Measurements from ENCODE around the gene EVX2.

EVX2 gene

GRCh38 chr2:176093145-176093897 is 9.6 kb upstream of the EVX2 start (continued):
- no peak for TF ChIP-seq ZNF549 (tag by site-specific recombination; IDR thresholded peaks at IDR 0.05)
- TF ChIP-seq ZBTB10 (tag by site-specific recombination; IDR thresholded peaks at IDR 0.05) = no peak
- no peak for TF ChIP-seq ZNF704 (tag by site-specific recombination; IDR thresholded peaks at IDR 0.05)
- peak; percentile 52; the same call in 1 of the 2 replicates for TF ChIP-seq ZNF501 (tag by site-specific recombination; IDR thresholded peaks at IDR 0.05)
- no peak for TF ChIP-seq ZNF311 (tag by site-specific recombination; IDR thresholded peaks at IDR 0.05; ENCODE audit: borderline replicate concordance)
- no peak for TF ChIP-seq ZNF155 (tag by site-specific recombination; IDR thresholded peaks at IDR 0.05)
- TF ChIP-seq ZNF558 (tag by site-specific recombination; IDR thresholded peaks at IDR 0.05) = no peak
- TF ChIP-seq ZFP37 (tag by site-specific recombination; IDR thresholded peaks at IDR 0.05) = peak; percentile 66; the same call in 1 of the 2 replicates
- TF ChIP-seq ZSCAN5A (tag by site-specific recombination; IDR thresholded peaks at IDR 0.05) = no peak
- TF ChIP-seq ZNF280D (tag by site-specific recombination; IDR thresholded peaks at IDR 0.05) = no peak
- no peak for TF ChIP-seq YY2 (tag by site-specific recombination; IDR thresholded peaks at IDR 0.05)
- no peak for TF ChIP-seq SCRT2 (tag by site-specific recombination; IDR thresholded peaks at IDR 0.05)
- TF ChIP-seq ELK4 (IDR thresholded peaks at IDR 0.05; ENCODE audit: borderline replicate concordance, low read depth, low read length) = no peak
- TF ChIP-seq ZNF560 (tag by site-specific recombination; IDR thresholded peaks at IDR 0.05; ENCODE audit: borderline replicate concordance) = no peak
- TF ChIP-seq FEZF1 (tag by site-specific recombination; IDR thresholded peaks at IDR 0.05) = no peak
- no peak for TF ChIP-seq ZNF19 (tag by site-specific recombination; IDR thresholded peaks at IDR 0.05; ENCODE audit: low read depth)
- TF ChIP-seq ZBTB20 (tag by site-specific recombination; IDR thresholded peaks at IDR 0.05) = peak; percentile 27; the same call in 1 of the 2 replicates
- no peak for TF ChIP-seq ZNF645 (tag by site-specific recombination; IDR thresholded peaks at IDR 0.05)
- TF ChIP-seq ZNF621 (tag by site-specific recombination; IDR thresholded peaks at IDR 0.05) = no peak
- TF ChIP-seq ZBTB26 (tag by site-specific recombination; optimal IDR thresholded peaks at IDR 0.05) = peak; percentile 78
- TF ChIP-seq ZNF169 (tag by site-specific recombination; IDR thresholded peaks at IDR 0.05) = no peak
- TF ChIP-seq ZNF248 (tag by site-specific recombination; IDR thresholded peaks at IDR 0.05) = no peak
- no peak for TF ChIP-seq ZNF548 (tag by site-specific recombination; IDR thresholded peaks at IDR 0.05)
- no peak for TF ChIP-seq ZNF37A (tag by site-specific recombination; IDR thresholded peaks at IDR 0.05)
- TF ChIP-seq GLIS1 (tag by site-specific recombination; IDR thresholded peaks at IDR 0.05) = no peak; the same call in 1 of the 2 replicates
- no peak for TF ChIP-seq ZFHX2 (tag by site-specific recombination; conservative IDR thresholded peaks at IDR 0.05)
